Adrenal gland (tissue), 12 donors: ENCODE results near the gene VPS4B. TPM values are rescaled to one million over a fixed set of nuclear protein-coding genes. Genes with fewer than 3 reads are reported as not detected.

Experiments used
- DNase-seq, 7 donors: peaks; one replicate each; pipeline ENCODE4 v3.0.0-alpha.2; 2019 to 2020
- H3K27ac ChIP-seq, 5 donors: fragments of 200-600 bp; sonication (generic) in 4 of 5; 1 replicate in 3 of 5; 2 replicates in 2 of 5; pipeline versions ENCODE4 v1.5.1 to v1.8.0; 2016 to 2020; ENCODE audit warnings: mild to moderate bottlenecking in 1 of 5
- H3K27me3 ChIP-seq: fragments of 200-600 bp; 2 replicates; pipeline ENCODE4 v1.8.0; 2021
- H3K36me3 ChIP-seq, 2 donors: fragments of 200-600 bp; replicated peaks in 1 of 2; 1 replicate in 1 of 2; 2 replicates in 1 of 2; pipeline versions ENCODE4 v1.5.1 to v1.8.0; 2018 to 2022
- H3K4me1 ChIP-seq, 2 donors: fragments of 200-600 bp; replicated peaks in 1 of 2; 1 replicate in 1 of 2; 2 replicates in 1 of 2; pipeline versions ENCODE4 v1.5.1 to v1.8.0; 2018 to 2021
- H3K4me3 ChIP-seq, 4 donors: fragments of 200-600 bp; sonication (generic) in 3 of 4; one replicate each; pipeline ENCODE4 v1.5.1; 2016 to 2018
- H3K9me3 ChIP-seq, 3 donors: fragments of 200-600 bp; sonication (generic) in 1 of 3; replicated peaks in 1 of 3; 1 replicate in 2 of 3; 2 replicates in 1 of 3; pipeline versions ENCODE4 v1.5.1 to v1.8.0; 2016 to 2021
- CTCF ChIP-seq, 6 experiments: fragments of 450-650 bp in 4 of 6; fragments of 200-600 bp in 2 of 6; sonication (generic) in 1 of 6; IDR thresholded peaks; 1 replicate in 5 of 6; 2 replicates in 1 of 6; pipeline versions ENCODE4 v1.5.1 to v1.8.0; 2016 to 2021; ENCODE audit warnings: antibody characterized with exemption in 6 of 6, mild to moderate bottlenecking in 2 of 6, moderate library complexity in 1 of 6
- POLR2A ChIP-seq, 2 donors: fragments of 450-650 bp; IDR thresholded peaks; one replicate each; pipeline ENCODE4 v1.6.1; 2017; ENCODE audit warnings: antibody characterized with exemption in 2 of 2, mild to moderate bottlenecking in 2 of 2, moderate library complexity in 1 of 2
- WGBS, 4 donors: extraction: QIAGEN DNeasy Blood & Tissue Kit in 2 of 4; methylation state at CpG; one replicate each; pipeline versions ENCODE4 v1.1.5 to v1.1.7; 2013 to 2017; 5-methylcytosine and 5-hydroxymethylcytosine counted together
- intact Hi-C, 2 donors: fragments of 100-400 bp; cut with DNase I; formaldehyde crosslinking; loops; one replicate each; pipeline versions ENCODE4 v1.14.1 to v1.15.0; 2022 to 2023
- polyA plus RNA-seq, 3 donors: library from polyadenylated mRNA; stranded (reverse); fragments of 200-250 nt in 2 of 3; fragments of 350-450 nt in 1 of 3; fragmentation: Illumina TruSeq in 1 of 3; extraction: RNeasy Lipid Tissue Mini Kit (QIAGEN cat#74804) in 1 of 3; gene quantifications; one replicate each; pipeline ENCODE4 v1.2.3, GENCODE V29; 2013 to 2014
- total RNA-seq, 9 donors: library from RNA; depleted of rRNA in 4 of 9; stranded (reverse); fragments of >200 nt in 4 of 9; fragments of 120-200 nt in 1 of 9; fragmentation: NEBNext Ultra II Directional in 1 of 9; extraction: Animal tissue kit (Norgen Biotek cat#: 25700) in 1 of 9; gene quantifications; one replicate each; pipeline versions ENCODE4 v1.1.0 to v1.2.4, GENCODE V29; 2013 to 2023
- donor health status: healthy with polysubstance abuse.
- donor health status: Bipolar disorder and iron deficiency.
- donor health status: DM: yes; HTN: yes; CAD: no.
- donor health status: DM: no; HTN: no; CAD: no.
- donor health status: DM: no; HTN: no; CAD: no.
- donor health status: DM: yes; HTN: yes; CAD: no.

VPS4B gene
- total and polyA plus RNA-seq, 12 donors: 6.6 to 58.5 (median 36.1) TPM

GRCh38 chr18:63402246-63403162, 19.8 kb downstream of the VPS4B start:
- peaks cover 0 to 59% of the 10 kb centered on the region in 2 donors for H3K36me3 ChIP-seq
- H3K4me1 ChIP-seq: peaks cover 0 to 7% of the 10 kb centered on the region in 2 donors
- H3K27me3 ChIP-seq: no peaks in the 10 kb centered on the region
- WGBS, 4 donors: 87 to 92% (median 90%) methylated on average over 8 of the region's 8 CpGs
- no peak overlapping the region for H3K4me3 ChIP-seq
- DNase-seq: no peak
- no peaks in the 10 kb centered on the region for H3K9me3 ChIP-seq
- H3K27ac ChIP-seq: no peak overlapping the region
- TF ChIP-seq POLR2A (IDR thresholded peaks at IDR 0.05): no peak
- TF ChIP-seq CTCF (IDR thresholded peaks at IDR 0.05): no peak
- intact Hi-C loops: no loop called here

- Histone ChIP-seq H3K4me1 (no peaks in the 10 kb centered on the region), H3K9me3 (no peaks in the 10 kb centered on the region), H3K27ac (no peak overlapping the region), H3K27me3 (no peaks in the 10 kb centered on the region), H3K4me3 (no peak overlapping the region), H3K36me3 (peaks cover 0 to 83% of the 10 kb centered on the region in 2 donors)
- WGBS, 4 donors: 94 to 98% (median 97%) methylated on average over 3 of the region's 3 CpGs
- TF ChIP-seq POLR2A (IDR thresholded peaks at IDR 0.05) (no peak), CTCF (IDR thresholded peaks at IDR 0.05) (no peak)
- DNase-seq: no peak
- intact Hi-C loops: no loop called here
Observed at GRCh38 chr18:63399300-63399699, 23.0 kb downstream of the VPS4B start.

DNA sequence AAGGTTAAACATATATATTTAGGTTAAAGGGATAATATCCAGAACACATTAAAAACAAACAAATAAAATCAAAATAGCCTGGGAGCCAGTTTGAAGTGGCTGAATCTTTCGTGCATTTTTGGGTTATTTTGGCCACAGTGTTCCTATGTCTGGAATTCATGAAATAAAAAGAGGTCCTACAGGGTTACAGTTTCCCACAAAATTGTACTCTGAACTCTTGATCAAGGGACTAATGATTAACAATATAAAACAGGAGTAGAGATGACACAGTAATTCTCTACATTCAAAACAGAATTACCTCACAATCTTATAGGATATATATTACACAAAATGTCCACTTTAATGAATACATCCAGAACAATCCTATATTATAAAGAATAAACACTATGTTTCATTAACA, 24.9 kb downstream of the VPS4B start:
- H3K27ac ChIP-seq: no peak overlapping the region
- H3K4me3 ChIP-seq: no peak overlapping the region
- H3K36me3 ChIP-seq: peaks cover 0 to 88% of the 10 kb centered on the region in 2 donors
- TF ChIP-seq POLR2A (IDR thresholded peaks at IDR 0.05): no peak
- no peak for TF ChIP-seq CTCF (IDR thresholded peaks at IDR 0.05)
- no peaks in the 10 kb centered on the region for H3K9me3 ChIP-seq
- WGBS, 4 donors: 89 to 96% (median 95%) methylated on average over 1 of the region's 1 CpG
- no peaks in the 10 kb centered on the region for H3K27me3 ChIP-seq
- intact Hi-C loops: no loop called here
- no peaks in the 10 kb centered on the region for H3K4me1 ChIP-seq
- DNase-seq: no peak

GRCh38 chr18:63395503-63395902, 26.8 kb downstream of the VPS4B start:
- Histone ChIP-seq H3K27ac (no peak overlapping the region), H3K4me3 (no peak overlapping the region), H3K36me3 (peaks cover 0 to 79% of the 10 kb centered on the region in 2 donors), H3K9me3 (no peaks in the 10 kb centered on the region), H3K4me1 (no peaks in the 10 kb centered on the region), H3K27me3 (no peaks in the 10 kb centered on the region)
- no peak for DNase-seq
- 93 to 97% (median 94%) methylated on average over 1 of the region's 1 CpG for WGBS, 4 donors
- TF ChIP-seq CTCF (IDR thresholded peaks at IDR 0.05) (no peak), POLR2A (IDR thresholded peaks at IDR 0.05) (no peak)
- intact Hi-C loops: no loop called here
